H7 (cell line): Measurements from ENCODE around the gene APBA2. TPM values are rescaled to one million over a fixed set of nuclear protein-coding genes. Genes with fewer than 3 reads are reported as not detected.

ENCODE experiments used
- DNase-seq: peaks from one replicate; pipeline ENCODE4 v3.0.0; 2012
- H3K27me3 ChIP-seq: 2 replicates; pipeline ENCODE4 v1.6.0; 2011; ENCODE audit warnings: mild to moderate bottlenecking, low read length; ENCODE audit not compliant: control insufficient read depth, insufficient read depth
- H3K36me3 ChIP-seq: replicated peaks from 2 replicates; pipeline ENCODE4 v1.5.1; 2011; ENCODE audit warnings: low read length; ENCODE audit not compliant: control insufficient read depth, insufficient read depth
- H3K4me3 ChIP-seq: 2 replicates; pipeline ENCODE4 v1.5.1; 2011; ENCODE audit warnings: low read depth, mild to moderate bottlenecking, control low read depth, low read length, moderate library complexity; ENCODE audit not compliant: insufficient read depth
- total RNA-seq: library from RNA; depleted of rRNA; stranded (reverse); fragments of >200 nt; shearing (Covaris generic); gene quantifications from 2 replicates; pipeline ENCODE4 v1.2.3, GENCODE V29; 2014

The APBA2 gene
- total RNA-seq, 1 experiment from 2014 or later = 15.6 TPM

DNA sequence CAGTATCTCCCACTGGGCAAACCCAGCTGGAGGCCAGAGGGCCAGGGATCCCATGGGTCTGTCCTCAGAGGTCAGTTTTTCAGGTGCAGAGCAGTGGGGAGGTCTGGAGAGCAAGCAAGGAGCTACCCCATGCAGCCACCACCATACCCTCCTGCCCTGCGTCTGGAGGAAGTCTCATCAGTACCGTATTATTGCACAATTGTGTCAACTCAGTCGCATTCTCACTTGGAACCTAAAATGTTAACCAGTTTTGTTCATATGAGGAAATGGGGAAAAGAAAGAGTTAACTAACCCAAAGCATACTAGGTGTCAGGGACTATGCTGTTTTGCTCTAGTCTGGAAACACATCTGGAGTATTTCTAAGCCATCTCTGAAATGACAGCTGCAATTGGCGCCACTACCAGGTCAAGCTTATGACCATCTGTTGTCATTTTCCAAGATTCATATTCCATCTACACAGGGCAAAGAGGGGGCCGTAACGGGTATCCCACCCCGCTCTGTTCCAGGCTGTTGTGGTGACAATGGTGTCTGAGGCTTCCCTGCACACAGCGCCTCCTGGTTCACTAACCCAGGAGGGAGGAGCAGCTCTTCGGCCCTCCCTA is 16.9 kb upstream of the APBA2 start:
- Histone ChIP-seq H3K4me3 (no peak overlapping the region), H3K36me3 (no peaks in the 10 kb centered on the region), H3K27me3 (no peaks in the 10 kb centered on the region)
- no peak for DNase-seq

DNA sequence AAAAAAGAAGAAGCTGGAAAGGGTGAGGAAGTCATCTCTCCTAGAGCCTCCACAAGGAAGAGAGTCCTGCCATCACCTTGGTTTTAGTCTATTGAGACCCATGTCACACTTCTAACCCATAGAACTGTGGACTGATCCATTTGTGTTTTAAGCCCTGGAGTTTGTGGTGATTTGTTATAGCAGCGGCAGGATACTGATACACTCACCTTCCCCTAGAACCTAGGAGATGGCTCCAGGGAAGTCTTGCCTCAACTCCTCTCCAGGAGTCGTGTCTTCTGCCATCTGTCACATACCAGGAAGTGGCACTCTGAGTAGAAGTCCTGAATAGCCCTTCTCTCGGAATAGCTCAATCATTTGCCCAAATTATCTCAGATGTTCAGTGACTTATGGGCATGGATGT is 14.6 kb upstream of the APBA2 start:
- no peak for DNase-seq
- Histone ChIP-seq H3K27me3 (peaks cover 2% of the 10 kb centered on the region), H3K4me3 (no peak overlapping the region), H3K36me3 (no peaks in the 10 kb centered on the region)

DNA sequence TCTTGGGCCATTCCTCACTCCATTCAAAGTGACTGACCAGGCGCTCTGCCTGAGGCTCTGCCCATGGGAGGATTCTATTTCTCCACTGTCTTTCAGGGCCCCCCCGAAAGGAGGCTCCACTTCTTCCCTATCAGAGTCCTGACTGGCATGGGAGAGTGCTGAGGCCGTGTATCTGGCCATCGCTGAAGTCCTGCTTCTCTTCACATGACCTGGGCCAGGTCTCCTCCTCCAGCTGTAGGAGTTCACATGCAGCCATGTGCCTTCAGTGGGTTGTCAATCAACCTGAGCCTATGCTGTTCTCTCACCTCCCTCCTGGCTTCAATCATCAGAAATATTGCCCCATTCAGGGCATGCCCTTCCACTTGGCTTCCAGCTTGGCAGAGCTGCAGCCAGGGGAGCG is 12.8 kb upstream of the APBA2 start:
- DNase-seq = no peak
- Histone ChIP-seq H3K27me3 (peaks cover 2% of the 10 kb centered on the region), H3K36me3 (no peaks in the 10 kb centered on the region), H3K4me3 (no peak overlapping the region)

DNA sequence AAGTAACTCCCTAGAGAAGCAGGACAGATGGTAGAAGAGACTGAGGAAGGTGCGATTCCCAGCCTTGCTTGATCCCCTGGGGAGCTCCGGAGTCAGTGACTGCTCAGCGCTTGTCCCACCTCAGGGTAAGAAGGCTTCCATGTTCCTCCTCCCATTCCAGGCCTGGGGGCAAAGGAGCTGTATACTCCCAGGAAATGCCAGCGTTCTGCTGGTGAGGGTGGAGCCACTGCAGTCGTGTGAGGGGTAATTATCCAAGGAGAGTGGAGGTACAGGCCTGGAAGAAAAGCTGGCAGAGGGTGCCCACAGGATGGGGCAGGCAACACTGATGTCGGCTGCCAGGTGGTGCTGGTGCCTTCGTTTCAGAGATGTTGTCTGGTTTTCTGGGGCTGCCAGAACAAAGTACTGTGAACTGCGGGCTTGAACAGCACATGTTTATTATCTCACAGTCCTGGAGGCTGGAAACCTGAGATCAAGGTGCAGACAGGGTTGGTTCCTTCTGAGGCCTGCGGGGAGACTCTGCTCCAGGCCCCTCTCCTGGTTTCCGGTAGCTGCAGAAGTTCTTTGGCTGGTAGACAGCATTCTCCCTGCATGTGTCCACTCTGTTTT is 12.1 kb upstream of the APBA2 start:
- Histone ChIP-seq H3K4me3 (no peak overlapping the region), H3K27me3 (peaks cover 2% of the 10 kb centered on the region), H3K36me3 (no peaks in the 10 kb centered on the region)
- no peak for DNase-seq

DNA sequence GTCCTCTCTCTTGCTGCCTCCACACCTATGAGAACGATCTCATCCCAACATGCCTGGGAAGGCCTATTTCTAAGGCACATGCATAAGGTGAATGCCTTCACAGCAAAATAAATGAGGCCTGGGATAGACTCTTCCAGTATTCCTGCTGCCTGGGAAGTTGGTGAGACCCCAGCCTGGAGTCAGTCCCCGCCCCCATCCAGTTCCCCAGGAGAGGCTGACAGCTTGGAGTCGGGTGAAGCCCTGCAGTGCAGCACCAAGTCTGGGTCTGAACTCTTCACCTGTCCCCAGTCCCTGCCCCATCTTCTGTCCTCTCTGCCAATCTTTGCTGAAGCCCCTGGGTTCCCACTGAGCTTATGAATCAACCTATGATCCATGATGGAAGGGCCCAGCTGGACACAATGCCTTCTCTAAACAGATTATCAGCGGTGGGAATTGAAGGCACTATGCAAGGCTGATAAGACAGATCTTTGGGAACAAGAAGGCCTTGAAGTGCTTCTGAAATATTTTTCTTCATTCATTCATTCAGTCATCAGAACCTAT is 10.2 kb upstream of the APBA2 start:
- Histone ChIP-seq H3K4me3 (no peak overlapping the region), H3K27me3 (peaks cover 2% of the 10 kb centered on the region), H3K36me3 (no peaks in the 10 kb centered on the region)
- DNase-seq = no peak

DNA sequence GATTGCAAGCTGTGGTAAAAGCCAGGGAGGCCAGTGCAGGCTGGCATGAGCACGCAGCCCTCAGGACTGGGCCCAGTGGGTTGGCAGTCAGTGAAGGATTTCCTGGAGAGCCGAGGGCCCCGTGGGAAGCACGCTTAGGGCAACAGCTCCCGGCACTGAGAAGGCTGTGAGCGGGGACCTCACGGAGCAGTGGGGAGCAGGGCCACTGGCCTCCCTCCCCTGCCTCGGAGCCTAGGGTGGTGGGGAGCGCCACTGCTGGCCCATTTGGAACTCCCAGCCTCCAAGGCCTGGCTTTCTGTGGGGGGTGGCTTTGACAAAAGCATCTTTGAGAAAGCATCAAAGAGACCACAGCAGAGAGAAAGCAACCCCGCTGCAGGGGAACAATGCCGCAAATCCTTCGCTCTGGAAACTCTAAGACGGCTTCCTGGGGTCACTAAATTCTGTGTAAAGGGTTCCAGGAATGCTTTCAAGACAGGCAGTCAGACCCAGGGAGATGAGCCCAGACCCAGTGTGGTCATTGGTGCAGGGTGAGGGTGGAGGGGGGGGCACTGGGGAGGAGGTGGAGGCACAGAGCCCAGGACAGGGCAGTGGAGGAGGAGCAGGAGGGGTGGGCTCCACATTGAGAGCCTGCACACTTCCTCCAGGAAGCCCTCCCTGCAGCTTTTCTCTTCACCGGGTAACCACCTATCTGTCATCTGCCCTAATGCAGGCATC is 9.5 kb upstream of the APBA2 start:
- peak; percentile 88 for DNase-seq
- H3K4me3 ChIP-seq = no peak overlapping the region

DNA sequence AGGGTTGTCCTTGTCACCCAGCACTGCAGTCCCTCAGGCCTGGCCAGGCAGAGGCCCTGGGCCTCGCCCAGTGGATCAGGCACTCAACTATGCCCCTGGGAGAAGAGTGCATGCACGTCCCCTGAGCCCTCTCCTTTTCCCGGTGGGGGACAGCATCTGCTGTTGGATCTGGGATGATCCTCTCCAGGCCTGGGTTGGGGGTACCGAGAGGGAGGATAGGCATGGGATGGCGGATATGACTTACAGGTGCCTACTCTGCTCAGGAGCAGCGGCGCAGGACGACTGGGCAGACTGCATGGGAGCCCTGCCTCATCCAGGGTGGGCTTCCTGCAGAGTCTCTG is 9.0 kb upstream of the APBA2 start:
- Histone ChIP-seq H3K36me3 (no peaks in the 10 kb centered on the region), H3K4me3 (no peak overlapping the region), H3K27me3 (peaks cover 2% of the 10 kb centered on the region)
- DNase-seq = no peak

More for the DNA sequence above, 9.5 kb upstream of the APBA2 start:
- Histone ChIP-seq H3K27me3 (peaks cover 2% of the 10 kb centered on the region), H3K36me3 (no peaks in the 10 kb centered on the region)

DNA sequence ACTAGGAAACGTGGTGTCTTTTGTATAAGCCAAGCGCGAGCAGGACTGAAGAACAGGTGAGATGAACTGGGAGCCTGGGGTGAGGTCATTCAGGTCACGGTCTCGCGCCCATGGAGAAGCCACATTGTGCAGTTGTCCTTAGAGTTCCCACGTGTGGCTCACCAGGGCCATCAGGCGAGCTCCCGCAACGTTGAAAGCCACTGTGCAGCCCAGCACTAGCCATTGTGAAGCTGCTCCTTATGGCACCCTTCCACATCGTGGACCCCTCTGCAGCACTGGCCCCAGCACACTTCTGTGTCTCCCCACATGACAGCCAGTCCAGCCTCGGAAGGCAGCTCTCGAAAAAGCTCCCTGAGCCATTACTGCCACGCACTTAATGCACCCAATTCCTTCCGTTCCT is 7.6 kb upstream of the APBA2 start:
- peaks cover 2% of the 10 kb centered on the region for H3K27me3 ChIP-seq
- no peaks in the 10 kb centered on the region for H3K36me3 ChIP-seq
- H3K4me3 ChIP-seq = no peak overlapping the region
- no peak for DNase-seq

DNA sequence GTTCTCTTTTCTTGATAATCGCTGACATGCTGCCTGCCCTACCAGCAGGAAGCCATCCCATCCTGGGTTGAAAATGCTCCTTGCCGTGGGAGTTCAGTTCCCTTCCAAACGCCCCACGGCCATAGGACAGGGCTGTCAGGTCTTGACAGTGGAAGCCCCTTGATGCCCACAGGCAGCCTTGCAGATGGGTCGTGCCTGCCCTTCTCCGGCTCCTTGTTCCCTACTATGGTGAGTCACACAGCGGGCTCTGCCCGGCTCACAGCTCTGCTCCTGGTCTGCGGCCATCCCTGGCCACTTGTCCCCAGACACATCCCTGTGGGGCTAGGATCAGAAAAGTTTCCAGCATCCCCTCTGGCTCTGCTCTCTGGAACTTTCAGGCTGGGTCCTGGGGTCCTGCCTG is 6.2 kb upstream of the APBA2 start:
- H3K36me3 ChIP-seq = no peaks in the 10 kb centered on the region
- no peak for DNase-seq
- peaks cover 4% of the 10 kb centered on the region for H3K27me3 ChIP-seq
- H3K4me3 ChIP-seq = no peak overlapping the region

DNA sequence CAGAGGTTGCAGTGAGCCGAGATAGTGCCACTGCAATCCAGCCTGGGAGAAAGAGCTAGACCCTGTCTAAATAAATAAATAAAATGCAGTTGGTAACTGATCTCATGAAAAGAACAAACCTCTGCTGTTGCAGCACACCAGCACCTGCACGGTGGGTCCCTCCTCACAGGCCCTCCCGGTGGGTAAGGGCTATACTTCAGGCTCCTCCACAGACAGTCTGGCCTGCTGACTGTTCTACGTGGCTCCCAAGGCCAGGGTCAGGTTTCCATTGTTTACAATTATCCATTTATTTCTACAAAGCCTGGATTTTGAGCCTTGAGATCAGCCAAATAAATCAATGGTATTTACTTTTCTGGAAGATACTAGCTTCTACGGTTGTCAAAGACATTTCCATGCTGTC is 5.1 kb upstream of the APBA2 start:
- no peaks in the 10 kb centered on the region for H3K36me3 ChIP-seq
- peaks cover 13% of the 10 kb centered on the region for H3K27me3 ChIP-seq
- H3K4me3 ChIP-seq = no peak overlapping the region
- no peak for DNase-seq

DNA sequence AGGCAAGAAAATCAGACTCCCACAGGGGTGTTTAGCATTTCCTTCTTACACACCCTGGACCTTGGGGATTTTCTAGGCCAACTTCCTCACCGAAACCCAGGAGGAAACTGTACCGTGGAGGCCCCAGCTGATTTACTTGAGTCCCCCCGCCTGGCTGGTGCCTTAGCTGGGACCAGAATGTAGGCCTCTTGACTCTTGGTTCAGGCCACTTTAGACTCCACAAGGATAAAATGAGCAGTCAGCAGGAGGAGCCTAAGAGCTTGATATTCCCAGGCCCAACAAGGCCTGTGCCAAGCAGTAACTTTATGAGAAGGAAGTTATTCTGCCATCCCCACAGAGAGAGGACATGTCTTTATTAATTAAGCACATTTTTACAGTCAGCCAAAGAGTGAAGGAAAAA is 4.6 kb upstream of the APBA2 start:
- Histone ChIP-seq H3K27me3 (peaks cover 17% of the 10 kb centered on the region), H3K36me3 (no peaks in the 10 kb centered on the region), H3K4me3 (no peak overlapping the region)
- no peak for DNase-seq

DNA sequence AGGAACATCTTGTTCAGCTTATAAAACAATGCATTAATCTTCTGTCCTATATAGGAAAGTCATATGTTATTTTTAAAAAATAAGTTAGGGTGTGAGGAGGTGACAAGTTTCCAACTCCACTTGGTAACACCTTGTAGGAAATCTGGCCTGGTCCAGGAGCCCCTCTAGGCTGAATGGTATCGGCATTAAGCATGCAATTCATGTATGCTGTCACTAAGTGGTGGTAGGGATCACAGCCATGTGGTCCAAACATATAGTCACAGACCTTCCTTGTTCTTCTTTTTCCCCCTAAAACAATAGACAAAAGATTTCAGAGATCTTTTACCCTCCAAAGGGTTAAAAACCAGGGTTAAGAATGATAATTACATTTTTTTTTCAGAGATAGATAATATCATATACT is 4.2 kb upstream of the APBA2 start:
- Histone ChIP-seq H3K27me3 (peaks cover 21% of the 10 kb centered on the region), H3K4me3 (no peak overlapping the region), H3K36me3 (no peaks in the 10 kb centered on the region)
- DNase-seq = no peak

DNA sequence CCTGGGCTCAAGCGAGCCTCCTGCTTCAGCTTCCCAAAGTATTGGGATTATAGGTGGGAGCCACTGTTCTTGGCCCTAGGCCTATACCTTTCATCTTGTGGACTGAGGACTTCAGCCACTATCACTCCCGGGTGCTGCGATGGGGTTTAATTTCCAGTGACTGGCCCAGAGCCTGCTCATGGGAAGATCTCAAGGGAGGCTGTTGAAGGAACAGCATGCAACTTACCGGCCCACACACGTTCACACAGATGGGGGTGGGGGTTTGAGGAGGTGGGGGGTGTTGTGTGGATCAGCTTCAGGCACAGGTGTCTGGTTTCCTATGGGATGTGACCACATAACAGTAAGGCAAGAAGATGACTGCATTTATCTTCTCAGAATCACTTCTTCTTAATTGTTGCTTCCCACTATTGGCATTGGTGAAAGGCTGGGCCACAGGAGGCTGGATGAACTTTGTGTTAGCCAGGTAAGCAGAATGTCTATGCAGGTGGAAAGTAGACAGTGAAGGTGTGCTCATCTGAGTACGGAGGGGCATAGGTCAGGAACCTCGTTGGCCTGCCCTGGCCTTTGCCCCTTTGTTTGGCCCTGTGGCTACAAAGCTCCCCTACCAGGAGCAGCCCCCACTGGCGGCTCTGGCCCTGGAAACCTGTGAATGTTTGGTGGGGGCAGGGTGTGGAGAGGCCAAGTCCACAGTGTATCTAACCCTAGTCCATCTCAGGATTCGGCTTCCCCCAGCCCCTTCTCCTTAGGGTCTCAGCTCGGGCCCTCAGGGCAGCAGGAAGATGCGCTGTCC is 1.4 kb upstream of the APBA2 start:
- Histone ChIP-seq H3K27me3 (peaks cover 34% of the 10 kb centered on the region), H3K4me3 (no peak overlapping the region), H3K36me3 (no peaks in the 10 kb centered on the region)
- no peak for DNase-seq

DNA sequence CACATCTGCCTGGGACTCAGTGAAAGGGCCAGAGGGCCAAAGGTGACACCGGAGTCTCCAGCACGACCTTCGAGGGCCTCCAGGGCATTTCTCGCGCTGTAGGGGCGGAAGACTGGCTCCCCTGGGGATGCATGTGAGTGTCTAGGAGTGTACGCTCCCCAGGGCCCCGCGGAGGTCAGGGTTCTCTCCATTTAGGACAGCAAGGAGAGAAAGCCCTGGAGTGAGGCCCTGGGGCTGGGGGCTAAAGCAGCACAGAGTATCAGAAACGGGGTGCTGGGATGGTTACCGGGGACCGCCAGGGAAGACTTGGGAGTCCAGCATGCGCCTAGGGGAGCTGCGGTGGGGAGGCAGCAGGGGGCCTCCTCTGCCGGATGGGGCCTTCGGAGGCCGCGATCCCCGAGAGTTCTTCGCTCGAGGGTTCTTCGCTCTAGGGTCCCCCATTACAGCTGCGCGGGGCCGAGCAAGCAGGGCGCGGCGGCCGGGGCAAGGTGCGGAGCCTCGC is 595 bp upstream of the APBA2 start:
- Histone ChIP-seq H3K4me3 (peak overlapping the region; percentile 56), H3K27me3 (peaks cover 34% of the 10 kb centered on the region), H3K36me3 (no peaks in the 10 kb centered on the region)
- no peak for DNase-seq
